CD4-positive, CD25-positive, alpha-beta regulatory T cell (primary cell): ENCODE data around the gene FASLG. TPM values are rescaled to one million over a fixed set of nuclear protein-coding genes. Genes with fewer than 3 reads are reported as not detected.

Experiments
- ATAC-seq, 2 donors: fragments of 150-1000 bp; cut with Tn5 transposase; one replicate each; pipeline ENCODE4 v1.10.0; 2021; ENCODE audit warnings: low read depth in 2 of 2, moderate number of reproducible peaks in 2 of 2, moderate library complexity in 1 of 2
- DNase-seq, 3 donors: peaks; one replicate each; pipeline versions ENCODE4 v3.0.0 to v3.0.0-alpha.2; 2012 to 2022; ENCODE audit warnings: mixed read lengths in 1 of 3
- H3K27ac ChIP-seq: one replicate; pipeline ENCODE4 v1.7.0; 2013; ENCODE audit warnings: mild to moderate bottlenecking, low read length; ENCODE audit not compliant: insufficient read depth, poor library complexity, severe bottlenecking
- H3K27me3 ChIP-seq: one replicate; pipeline ENCODE4 v1.7.0; 2013; ENCODE audit warnings: low read length; ENCODE audit not compliant: control insufficient read depth, insufficient read depth
- H3K36me3 ChIP-seq: one replicate; pipeline ENCODE4 v1.7.0; 2013; ENCODE audit warnings: mild to moderate bottlenecking, low read length, moderate library complexity; ENCODE audit not compliant: control insufficient read depth, insufficient read depth
- H3K4me1 ChIP-seq: 2 replicates; pipeline ENCODE4 v1.7.0; 2013; ENCODE audit warnings: mild to moderate bottlenecking, low read length; ENCODE audit not compliant: insufficient read depth, control insufficient read depth, poor library complexity, severe bottlenecking
- H3K4me3 ChIP-seq: one replicate; pipeline ENCODE4 v1.7.0; 2013; ENCODE audit warnings: low read depth, mild to moderate bottlenecking, low read length, moderate library complexity
- H3K9me3 ChIP-seq, 2 experiments: 1 replicate in 1 of 2; 2 replicates in 1 of 2; pipeline ENCODE4 v1.7.0; 2013; ENCODE audit warnings: low read length in 2 of 2, mild to moderate bottlenecking in 1 of 2, moderate library complexity in 1 of 2; ENCODE audit not compliant: control insufficient read depth in 2 of 2
- H3K27ac Mint-ChIP-seq, 3 donors: one replicate each; pipeline ENCODE4 v1.8.0; 2020 to 2022; ENCODE audit warnings: mild to moderate bottlenecking in 3 of 3, mixed read lengths in 3 of 3, moderate library complexity in 2 of 3
- H3K27me3 Mint-ChIP-seq: one replicate; pipeline ENCODE4 v1.8.0; 2022; ENCODE audit warnings: mild to moderate bottlenecking, mixed read lengths
- H3K36me3 Mint-ChIP-seq: one replicate; pipeline ENCODE4 v1.8.0; 2020; ENCODE audit warnings: mixed read lengths
- H3K4me1 Mint-ChIP-seq, 4 donors: one replicate each; pipeline ENCODE4 v1.8.0; 2020 to 2022; ENCODE audit warnings: mixed read lengths in 4 of 4, mild to moderate bottlenecking in 1 of 4
- H3K4me3 Mint-ChIP-seq, 4 donors: one replicate each; pipeline ENCODE4 v1.8.0; 2020 to 2022; ENCODE audit warnings: mild to moderate bottlenecking in 4 of 4, mixed read lengths in 4 of 4, moderate library complexity in 3 of 4
- H3K9me3 Mint-ChIP-seq, 7 donors: one replicate each; pipeline ENCODE4 v1.8.0; 2020 to 2022; ENCODE audit warnings: mixed read lengths in 7 of 7, mild to moderate bottlenecking in 3 of 7, moderate library complexity in 2 of 7
- polyA plus RNA-seq, 4 donors: library from polyadenylated mRNA; unstranded; fragments of 300-500 nt; fragmentation: Illumina TruSeq; gene quantifications; one replicate each; pipeline ENCODE4 v1.2.3, GENCODE V29; 2021
- total RNA-seq: library from RNA; stranded (reverse); gene quantifications from one replicate; pipeline ENCODE4 v1.2.3, GENCODE V29; 2022

Gene FASLG
- total and polyA plus RNA-seq, 5 donors from 2014 or later = 0.45 to 0.81 TPM; not detected in 3

GRCh38 chr1:172661107-172661506 is 2.2 kb downstream of the FASLG start:
- DNase-seq = no peak
- Mint-ChIP-seq H3K27ac (peak overlapping the region in 2 of 3 donors; percentile 2 to 10), H3K36me3 (no peaks in the 10 kb centered on the region), H3K4me1 (peaks cover 34 to 70% (median 47%) of the 10 kb centered on the region in 4 donors), H3K27me3 (no peaks in the 10 kb centered on the region), H3K9me3 (peaks cover 0 to 3% (median 0%) of the 10 kb centered on the region in 7 donors), H3K4me3 (peak overlapping the region; percentile 7 to 50 (median 19))
- no peaks in the 10 kb centered on the region for H3K9me3 ChIP-seq
- peaks cover 36% of the 10 kb centered on the region for H3K4me1 ChIP-seq
- no peak overlapping the region for H3K27ac ChIP-seq
- H3K36me3 ChIP-seq = no peaks in the 10 kb centered on the region
- ATAC-seq = no peak
- H3K4me3 ChIP-seq = peak overlapping the region; percentile 28
- no peaks in the 10 kb centered on the region for H3K27me3 ChIP-seq

DNA sequence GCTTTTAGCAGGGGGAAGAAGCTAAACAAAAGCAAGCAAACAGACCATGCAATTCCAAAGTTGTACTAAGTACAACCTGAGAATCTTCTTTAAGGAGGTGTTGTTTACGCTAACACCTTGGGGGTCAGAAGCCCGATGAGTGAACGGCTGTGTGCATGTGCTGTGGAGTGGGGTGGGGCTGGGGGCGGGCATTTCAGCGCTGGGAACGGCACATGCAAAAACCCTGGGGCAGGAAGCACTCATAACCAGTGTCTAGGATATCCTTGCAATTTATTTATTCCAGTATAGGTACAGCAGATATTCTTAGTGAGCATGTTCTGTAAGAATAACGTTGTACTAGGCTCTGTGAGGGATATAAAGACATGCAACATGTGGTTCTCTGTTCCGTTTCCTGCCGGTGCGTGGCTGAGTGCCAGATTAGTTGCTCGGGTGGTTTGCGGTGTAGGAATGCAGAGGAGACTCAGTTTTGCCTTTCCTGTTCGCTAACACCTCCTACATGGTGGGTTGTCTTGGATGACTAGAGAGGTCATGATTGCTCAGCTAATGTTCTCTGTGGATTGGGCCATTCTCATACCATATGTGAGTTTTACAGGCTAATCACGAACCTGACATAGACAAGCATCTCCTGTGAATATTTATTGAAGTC is 3.7 kb downstream of the FASLG start:
- H3K27me3 Mint-ChIP-seq = no peaks in the 10 kb centered on the region
- peak overlapping the region; percentile 2 to 72 (median 23) for H3K27ac Mint-ChIP-seq
- peaks cover 0 to 3% (median 0%) of the 10 kb centered on the region in 7 donors for H3K9me3 Mint-ChIP-seq
- no peaks in the 10 kb centered on the region for H3K36me3 ChIP-seq
- no peaks in the 10 kb centered on the region for H3K9me3 ChIP-seq
- peak overlapping the region; percentile 6 to 80 (median 67) for H3K4me3 Mint-ChIP-seq
- H3K4me3 ChIP-seq = peak overlapping the region; percentile 63
- no peaks in the 10 kb centered on the region for H3K27me3 ChIP-seq
- H3K4me1 ChIP-seq = peaks cover 36% of the 10 kb centered on the region
- no peaks in the 10 kb centered on the region for H3K36me3 Mint-ChIP-seq
- peaks cover 34 to 67% (median 46%) of the 10 kb centered on the region in 4 donors for H3K4me1 Mint-ChIP-seq
- ATAC-seq = peak; percentile 89 to 91
- DNase-seq = peak; percentile 34 to 82 (median 76)
- H3K27ac ChIP-seq = peak overlapping the region; percentile 7

- Mint-ChIP-seq H3K36me3 (no peaks in the 10 kb centered on the region), H3K27me3 (no peaks in the 10 kb centered on the region), H3K9me3 (peaks cover 0 to 3% (median 0%) of the 10 kb centered on the region in 7 donors), H3K4me1 (peaks cover 36 to 64% (median 44%) of the 10 kb centered on the region in 4 donors), H3K27ac (peak overlapping the region in 1 of 3 donors; percentile 44), H3K4me3 (peak overlapping the region in 1 of 4 donors; percentile 15)
- Histone ChIP-seq H3K27ac (no peak overlapping the region), H3K4me3 (no peak overlapping the region), H3K36me3 (no peaks in the 10 kb centered on the region), H3K27me3 (no peaks in the 10 kb centered on the region), H3K4me1 (peaks cover 28% of the 10 kb centered on the region), H3K9me3 (no peaks in the 10 kb centered on the region)
- DNase-seq = no peak
- no peak for ATAC-seq
Observed at GRCh38 chr1:172663732-172664131, 4.8 kb downstream of the FASLG start.

GRCh38 chr1:172668097-172668496 is 9.2 kb downstream of the FASLG start:
- Mint-ChIP-seq H3K4me1 (peaks cover 24 to 56% (median 29%) of the 10 kb centered on the region in 4 donors), H3K27me3 (no peaks in the 10 kb centered on the region), H3K4me3 (no peak overlapping the region), H3K9me3 (peaks cover 0 to 4% (median 0%) of the 10 kb centered on the region in 7 donors), H3K36me3 (no peaks in the 10 kb centered on the region), H3K27ac (no peak overlapping the region)
- Histone ChIP-seq H3K27ac (no peak overlapping the region), H3K9me3 (no peaks in the 10 kb centered on the region), H3K27me3 (no peaks in the 10 kb centered on the region), H3K4me3 (no peak overlapping the region), H3K4me1 (peaks cover 17% of the 10 kb centered on the region), H3K36me3 (no peaks in the 10 kb centered on the region)
- no peak for DNase-seq
- no peak for ATAC-seq

DNA sequence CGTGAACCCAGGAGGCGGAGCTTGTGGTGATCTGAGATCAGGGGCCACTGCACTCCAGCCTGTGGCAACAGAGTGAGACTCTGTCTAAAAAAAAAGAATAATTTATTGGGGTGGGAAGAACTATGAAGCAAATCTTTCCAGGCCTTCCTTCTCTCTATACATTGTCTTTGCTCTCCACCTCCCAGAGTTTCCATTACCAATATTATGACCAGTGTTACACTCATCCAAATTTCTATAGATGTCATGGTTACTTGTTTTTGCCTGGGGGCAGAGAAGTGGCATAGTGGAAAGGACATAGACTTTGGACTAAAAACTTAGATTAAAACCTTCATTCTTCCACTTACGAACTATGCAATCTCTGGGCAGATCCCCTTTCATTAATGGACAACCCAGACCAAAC is 10.1 kb downstream of the FASLG start:
- no peaks in the 10 kb centered on the region for H3K36me3 ChIP-seq
- no peak for ATAC-seq
- no peaks in the 10 kb centered on the region for H3K27me3 Mint-ChIP-seq
- no peaks in the 10 kb centered on the region for H3K9me3 ChIP-seq
- H3K27me3 ChIP-seq = no peaks in the 10 kb centered on the region
- peaks cover 0 to 4% (median 0%) of the 10 kb centered on the region in 7 donors for H3K9me3 Mint-ChIP-seq
- no peak overlapping the region for H3K27ac ChIP-seq
- peak overlapping the region in 1 of 3 donors; percentile 7 for H3K27ac Mint-ChIP-seq
- no peaks in the 10 kb centered on the region for H3K36me3 Mint-ChIP-seq
- no peak overlapping the region for H3K4me3 Mint-ChIP-seq
- DNase-seq = no peak
- H3K4me3 ChIP-seq = no peak overlapping the region
- H3K4me1 ChIP-seq = peaks cover 17% of the 10 kb centered on the region
- H3K4me1 Mint-ChIP-seq = peaks cover 19 to 52% (median 26%) of the 10 kb centered on the region in 4 donors

- H3K9me3 Mint-ChIP-seq = peaks cover 0 to 4% (median 0%) of the 10 kb centered on the region in 7 donors
- no peak overlapping the region for H3K27ac ChIP-seq
- DNase-seq = no peak
- H3K27ac Mint-ChIP-seq = peak overlapping the region in 2 of 3 donors; percentile 56 to 70
- H3K4me3 ChIP-seq = peak overlapping the region; percentile 26
- no peaks in the 10 kb centered on the region for H3K27me3 ChIP-seq
- H3K4me1 Mint-ChIP-seq = peaks cover 23 to 58% (median 30%) of the 10 kb centered on the region in 4 donors
- H3K4me1 ChIP-seq = peaks cover 24% of the 10 kb centered on the region
- H3K27me3 Mint-ChIP-seq = no peaks in the 10 kb centered on the region
- H3K4me3 Mint-ChIP-seq = no peak overlapping the region
- ATAC-seq = peak in 1 of 2 donors; percentile 28
- H3K36me3 Mint-ChIP-seq = no peaks in the 10 kb centered on the region
- H3K36me3 ChIP-seq = no peaks in the 10 kb centered on the region
- no peaks in the 10 kb centered on the region for H3K9me3 ChIP-seq
Observed at GRCh38 chr1:172670316-172670715, 11.4 kb downstream of the FASLG start.

GRCh38 chr1:172670791-172671190 is 11.9 kb downstream of the FASLG start:
- peak overlapping the region; percentile 26 for H3K4me3 ChIP-seq
- ATAC-seq = peak; percentile 84
- no peaks in the 10 kb centered on the region for H3K9me3 ChIP-seq
- Mint-ChIP-seq H3K27ac (peak overlapping the region in 2 of 3 donors; percentile 47 to 54), H3K4me3 (peak overlapping the region in 1 of 4 donors; percentile 6), H3K36me3 (no peaks in the 10 kb centered on the region), H3K4me1 (peaks cover 27 to 60% (median 34%) of the 10 kb centered on the region in 4 donors), H3K9me3 (peaks cover 0 to 4% (median 0%) of the 10 kb centered on the region in 7 donors), H3K27me3 (no peaks in the 10 kb centered on the region)
- no peaks in the 10 kb centered on the region for H3K27me3 ChIP-seq
- DNase-seq = peak in 2 of 3 donors; percentile 53
- H3K36me3 ChIP-seq = no peaks in the 10 kb centered on the region
- H3K4me1 ChIP-seq = peaks cover 28% of the 10 kb centered on the region
- H3K27ac ChIP-seq = no peak overlapping the region
